Measurements from ENCODE around the gene LZTR1. TPM values are rescaled to one million over a fixed set of nuclear protein-coding genes. Genes with fewer than 3 reads are reported as not detected.

The LZTR1 gene
- total RNA-seq, 1 donor from 2014 or later = 51.6 TPM

DNA sequence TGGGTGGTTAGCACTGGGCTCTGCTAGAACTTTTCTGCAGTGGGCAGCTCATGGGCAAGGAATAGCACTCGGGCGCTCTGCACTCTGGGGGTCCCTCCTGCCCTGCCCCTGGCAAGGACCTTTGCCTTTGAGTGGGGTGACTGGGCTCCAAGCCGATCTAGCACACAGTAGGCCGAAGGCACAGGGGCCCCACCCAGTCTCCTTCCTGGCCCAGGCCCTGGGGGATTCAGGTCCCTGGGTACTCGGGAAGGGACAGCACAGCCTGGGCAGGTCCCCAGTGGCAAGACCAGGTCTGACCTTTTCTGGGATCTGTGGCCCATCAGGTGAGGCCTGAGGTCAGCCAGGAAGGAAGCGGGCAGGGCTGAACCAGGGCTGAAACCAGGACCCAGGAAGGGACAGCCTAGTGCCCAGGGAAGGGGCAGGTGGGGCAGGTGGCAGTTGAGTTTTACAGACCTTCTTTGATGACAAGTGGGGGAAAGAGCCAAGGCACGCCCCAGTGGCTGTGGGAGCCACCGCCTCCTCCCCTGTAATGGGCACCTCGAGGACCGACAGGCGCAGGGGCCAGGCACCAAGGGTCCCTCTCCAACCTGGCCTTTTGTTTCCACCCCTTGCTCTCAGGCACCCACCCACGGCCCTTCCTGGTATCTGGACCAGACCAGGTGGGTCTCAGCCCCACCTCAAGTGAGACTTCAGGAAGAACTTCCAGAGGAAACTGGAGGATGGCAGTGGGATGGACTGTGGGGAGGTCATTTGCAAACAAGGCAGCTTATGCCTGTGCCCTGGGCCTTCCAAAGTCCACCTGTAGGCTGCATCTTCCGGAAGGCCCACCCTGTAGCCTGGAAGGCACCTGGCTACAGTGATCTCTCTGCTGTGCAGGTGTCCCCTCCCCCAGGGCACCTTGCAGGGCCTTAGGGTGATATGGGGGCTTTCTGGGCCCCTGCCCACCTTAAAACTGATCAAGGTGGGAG is 15.9 kb upstream of the LZTR1 start:
- H3K4me1 ChIP-seq = peaks cover 7% of the 10 kb centered on the region
- intact Hi-C loops (cut with DNase I) = no loop called here
- ATAC-seq (peak in 1 of 2 donors; percentile 4), DNase-seq (no peak)
- TF ChIP-seq, protein P1, sequence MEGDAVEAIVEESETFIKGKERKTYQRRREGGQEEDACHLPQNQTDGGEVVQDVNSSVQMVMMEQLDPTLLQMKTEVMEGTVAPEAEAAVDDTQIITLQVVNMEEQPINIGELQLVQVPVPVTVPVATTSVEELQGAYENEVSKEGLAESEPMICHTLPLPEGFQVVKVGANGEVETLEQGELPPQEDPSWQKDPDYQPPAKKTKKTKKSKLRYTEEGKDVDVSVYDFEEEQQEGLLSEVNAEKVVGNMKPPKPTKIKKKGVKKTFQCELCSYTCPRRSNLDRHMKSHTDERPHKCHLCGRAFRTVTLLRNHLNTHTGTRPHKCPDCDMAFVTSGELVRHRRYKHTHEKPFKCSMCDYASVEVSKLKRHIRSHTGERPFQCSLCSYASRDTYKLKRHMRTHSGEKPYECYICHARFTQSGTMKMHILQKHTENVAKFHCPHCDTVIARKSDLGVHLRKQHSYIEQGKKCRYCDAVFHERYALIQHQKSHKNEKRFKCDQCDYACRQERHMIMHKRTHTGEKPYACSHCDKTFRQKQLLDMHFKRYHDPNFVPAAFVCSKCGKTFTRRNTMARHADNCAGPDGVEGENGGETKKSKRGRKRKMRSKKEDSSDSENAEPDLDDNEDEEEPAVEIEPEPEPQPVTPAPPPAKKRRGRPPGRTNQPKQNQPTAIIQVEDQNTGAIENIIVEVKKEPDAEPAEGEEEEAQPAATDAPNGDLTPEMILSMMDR (IDR thresholded peaks at IDR 0.05) = no peak
- peaks cover 22% of the 10 kb centered on the region for H3K27me3 ChIP-seq (ENCODE audit: low read depth)
- no peak overlapping the region for H3K4me3 ChIP-seq
- no peaks in the 10 kb centered on the region for H3K36me3 ChIP-seq
- no peak overlapping the region for H3K27ac ChIP-seq
- no peaks in the 10 kb centered on the region for H3K9me3 ChIP-seq

DNA sequence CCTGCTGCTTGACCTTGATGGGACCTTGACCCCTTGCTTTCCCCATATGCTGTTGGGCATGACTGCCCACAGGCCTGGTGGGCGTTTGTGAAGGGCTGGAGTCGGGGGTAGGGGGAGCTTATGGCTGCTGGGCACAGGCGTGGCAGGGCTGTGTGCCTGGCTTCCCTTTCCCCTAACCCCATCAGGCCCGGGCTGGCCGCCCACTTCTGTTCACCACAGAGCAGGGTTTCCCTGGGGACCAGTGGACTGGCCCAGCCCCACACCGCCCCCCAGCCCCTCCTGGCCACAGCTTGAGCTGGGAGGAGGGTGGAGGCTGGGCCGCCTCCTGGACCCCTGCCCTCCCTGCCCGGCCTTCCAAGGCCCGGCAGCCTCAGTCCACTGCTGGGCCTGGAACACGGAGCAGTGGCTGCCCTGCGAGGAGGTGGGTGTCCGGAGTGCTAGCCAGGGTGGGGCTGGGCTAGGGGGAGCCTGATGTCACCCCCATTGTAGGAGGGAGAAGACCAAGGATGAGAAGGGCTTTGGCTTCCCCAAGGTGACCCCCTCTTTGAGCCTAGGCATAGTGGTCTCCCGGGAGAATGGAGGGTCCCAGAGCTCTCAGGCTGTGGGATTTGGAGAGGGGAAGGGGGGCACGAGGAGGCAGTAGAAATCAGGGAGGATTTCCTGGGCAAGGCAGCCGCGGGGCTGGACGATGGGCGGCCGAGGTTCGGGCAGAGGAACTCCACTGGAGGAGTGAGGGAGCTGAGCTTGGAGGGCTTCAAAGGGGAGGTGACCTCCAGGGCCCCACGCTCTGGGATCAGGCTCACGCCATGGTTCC is 15.0 kb upstream of the LZTR1 start, which contains the start of gene AIFM3:
AIFM3 (plus strand) TSS at position 373 of the 814 bp plus-strand sequence. CDS start 690 bp downstream, outside the sequence.
- no peaks in the 10 kb centered on the region for H3K36me3 ChIP-seq
- no peak for DNase-seq
- H3K4me1 ChIP-seq = peaks cover 7% of the 10 kb centered on the region
- no peaks in the 10 kb centered on the region for H3K9me3 ChIP-seq
- H3K27me3 ChIP-seq (ENCODE audit: low read depth) = peaks cover 22% of the 10 kb centered on the region
- H3K4me3 ChIP-seq = no peak within 1 kb of the TSS
- intact Hi-C loops (cut with DNase I) = no loop called here
- TF ChIP-seq, protein P1 (IDR thresholded peaks at IDR 0.05) = no peak
- ATAC-seq = peak in 1 of 2 donors; percentile 16
- H3K27ac ChIP-seq = no peak within 1 kb of the TSS

DNA sequence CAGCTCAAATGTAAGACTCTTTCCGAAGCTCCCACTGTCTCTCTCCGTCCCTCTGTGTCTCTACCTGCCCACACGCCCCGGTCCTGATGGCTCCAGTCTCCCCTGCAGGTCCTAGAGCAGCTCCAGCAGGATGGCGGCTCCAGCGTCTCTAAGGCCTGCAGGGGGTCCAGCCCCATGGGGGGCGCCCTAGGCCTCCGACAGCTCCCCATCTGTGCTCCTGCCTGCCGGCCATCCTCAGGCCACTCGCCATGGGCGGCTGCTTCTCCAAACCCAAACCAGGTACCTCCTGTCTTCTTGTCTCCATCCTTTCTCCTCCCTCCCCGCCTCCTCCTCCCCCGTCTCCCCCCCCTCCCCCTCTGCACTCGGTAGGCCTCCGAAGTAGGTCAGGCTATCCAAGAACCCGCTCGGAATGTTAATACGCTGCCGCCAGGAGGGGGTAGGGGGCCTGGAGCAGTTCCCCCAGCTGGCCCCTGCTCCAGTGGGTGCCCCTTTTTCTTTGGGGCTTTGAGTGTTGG is 14.3 kb upstream of the LZTR1 start:
- H3K9me3 ChIP-seq = no peaks in the 10 kb centered on the region
- H3K27ac ChIP-seq = no peak overlapping the region
- H3K4me1 ChIP-seq = peaks cover 7% of the 10 kb centered on the region
- H3K4me3 ChIP-seq = no peak overlapping the region
- TF ChIP-seq, protein P1 (IDR thresholded peaks at IDR 0.05) = no peak
- no peak for DNase-seq
- intact Hi-C loops (cut with DNase I) = no loop called here
- H3K36me3 ChIP-seq = no peaks in the 10 kb centered on the region
- ATAC-seq = no peak
- peaks cover 22% of the 10 kb centered on the region for H3K27me3 ChIP-seq (ENCODE audit: low read depth)

DNA sequence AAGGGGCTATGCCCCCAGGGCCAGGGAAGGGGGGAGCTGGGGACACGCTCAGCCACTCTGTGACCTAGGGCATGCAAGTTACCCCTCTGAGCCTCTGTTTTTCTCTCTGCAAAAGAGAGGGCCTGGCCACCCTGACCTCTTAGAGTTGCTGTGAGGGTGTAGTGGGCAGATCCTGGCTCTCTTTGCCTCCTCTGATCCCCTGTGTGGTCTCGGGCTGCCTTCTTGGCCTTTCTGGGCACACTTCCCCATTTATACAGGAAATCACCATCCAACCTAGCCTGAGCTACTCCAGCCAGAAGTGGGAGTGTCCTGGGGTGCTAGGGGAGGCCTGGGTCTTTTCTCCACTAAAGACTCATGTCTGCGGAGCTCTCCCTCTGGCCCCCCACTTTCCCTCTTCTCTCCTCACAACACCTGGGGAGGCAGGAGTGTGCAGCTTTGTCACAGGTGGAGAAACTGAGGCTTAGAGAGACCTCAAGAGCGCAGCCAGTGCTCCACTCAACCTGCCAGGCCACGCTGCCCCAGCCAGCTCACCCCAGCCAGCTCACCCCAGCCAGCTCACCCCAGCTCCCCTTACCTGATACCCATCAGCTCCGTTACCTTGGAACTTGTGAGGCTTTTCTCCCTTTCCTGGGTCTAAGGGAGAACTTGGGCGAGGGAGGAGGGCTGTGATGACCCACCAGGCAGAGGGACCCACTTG is 13.7 kb upstream of the LZTR1 start:
- Histone ChIP-seq H3K4me3 (no peak overlapping the region), H3K9me3 (no peaks in the 10 kb centered on the region), H3K27ac (no peak overlapping the region), H3K4me1 (peaks cover 7% of the 10 kb centered on the region), H3K36me3 (no peaks in the 10 kb centered on the region), H3K27me3 (ENCODE audit: low read depth) (peaks cover 19% of the 10 kb centered on the region)
- intact Hi-C loops (cut with DNase I) = no loop called here
- ATAC-seq = peak in 1 of 2 donors; percentile 5
- TF ChIP-seq, protein P1 (IDR thresholded peaks at IDR 0.05) = no peak
- no peak for DNase-seq
